Transverse colon (tissue), 3 donors: Measurements from ENCODE around the gene MYO9A.

ENCODE experiments used
- EP300 ChIP-seq: sonication (generic); formaldehyde crosslinking; IDR thresholded peaks from one replicate; pipeline ENCODE4 v1.6.1; 2017; ENCODE audit warnings: antibody characterized with exemption, low read depth
- POLR2A ChIP-seq: fragments of 450-650 bp; IDR thresholded peaks from one replicate; pipeline ENCODE4 v1.6.1; 2016; ENCODE audit warnings: antibody characterized with exemption, mild to moderate bottlenecking, moderate library complexity
- TF ChIP-seq, protein P1 (sequence below), 5 experiments: fragments of 200-600 bp in 3 of 5; fragments of 450-650 bp in 2 of 5; sonication (generic) in 3 of 5; IDR thresholded peaks; 1 replicate in 2 of 5; 2 replicates in 3 of 5; pipeline ENCODE4 v1.5.1; 2016 to 2017; ENCODE audit warnings: antibody characterized with exemption in 5 of 5, inconsistent platforms in 3 of 5, mild to moderate bottlenecking in 2 of 5, moderate library complexity in 1 of 5

- TF ChIP-seq, protein P1, sequence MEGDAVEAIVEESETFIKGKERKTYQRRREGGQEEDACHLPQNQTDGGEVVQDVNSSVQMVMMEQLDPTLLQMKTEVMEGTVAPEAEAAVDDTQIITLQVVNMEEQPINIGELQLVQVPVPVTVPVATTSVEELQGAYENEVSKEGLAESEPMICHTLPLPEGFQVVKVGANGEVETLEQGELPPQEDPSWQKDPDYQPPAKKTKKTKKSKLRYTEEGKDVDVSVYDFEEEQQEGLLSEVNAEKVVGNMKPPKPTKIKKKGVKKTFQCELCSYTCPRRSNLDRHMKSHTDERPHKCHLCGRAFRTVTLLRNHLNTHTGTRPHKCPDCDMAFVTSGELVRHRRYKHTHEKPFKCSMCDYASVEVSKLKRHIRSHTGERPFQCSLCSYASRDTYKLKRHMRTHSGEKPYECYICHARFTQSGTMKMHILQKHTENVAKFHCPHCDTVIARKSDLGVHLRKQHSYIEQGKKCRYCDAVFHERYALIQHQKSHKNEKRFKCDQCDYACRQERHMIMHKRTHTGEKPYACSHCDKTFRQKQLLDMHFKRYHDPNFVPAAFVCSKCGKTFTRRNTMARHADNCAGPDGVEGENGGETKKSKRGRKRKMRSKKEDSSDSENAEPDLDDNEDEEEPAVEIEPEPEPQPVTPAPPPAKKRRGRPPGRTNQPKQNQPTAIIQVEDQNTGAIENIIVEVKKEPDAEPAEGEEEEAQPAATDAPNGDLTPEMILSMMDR (IDR thresholded peaks at IDR 0.05) = no peak
- no peak for TF ChIP-seq EP300
- TF ChIP-seq POLR2A = no peak
Measured at GRCh38 chr15:71841563-71841962, 276.4 kb downstream of the MYO9A start.
